ENCODE results near the gene ZNF213.
"Not testable (repeated sequence)": the region's sequence is repeated elsewhere in the genome, so short reads cannot be mapped to it uniquely, and the experiment has no call there.

The ZNF213 gene

GRCh38 chr16:3164121-3164991 lies 29.5 kb downstream of the ZNF213 start:
- in situ Hi-C loops (cut with HindIII; ENCODE audit: low sequenced_read_pairs): no loop called here

- in situ Hi-C loops (cut with HindIII; ENCODE audit: low sequenced_read_pairs): no loop called here
Measured at GRCh38 chr16:3165111-3165822, 30.4 kb downstream of the ZNF213 start.

GRCh38 chr16:3166505-3166886 lies 31.7 kb downstream of the ZNF213 start:
- in situ Hi-C loops (cut with HindIII; ENCODE audit: low sequenced_read_pairs): no loop called here

- in situ Hi-C loops (cut with HindIII; ENCODE audit: low sequenced_read_pairs): not testable (repeated sequence)
Measured at GRCh38 chr16:3168729-3169128, 33.9 kb downstream of the ZNF213 start.

- in situ Hi-C loops (cut with HindIII; ENCODE audit: low sequenced_read_pairs): no loop called here
Measured at GRCh38 chr16:3170440-3171180, 35.8 kb downstream of the ZNF213 start.

- in situ Hi-C loops (cut with HindIII; ENCODE audit: low sequenced_read_pairs): no loop called here
Measured at GRCh38 chr16:3171181-3171854, 36.5 kb downstream of the ZNF213 start.

GRCh38 chr16:3171855-3172593 lies 37.2 kb downstream of the ZNF213 start:
- in situ Hi-C loops (cut with HindIII; ENCODE audit: low sequenced_read_pairs): no loop called here

GRCh38 chr16:3173892-3174617 lies 39.2 kb downstream of the ZNF213 start:
- in situ Hi-C loops (cut with HindIII; ENCODE audit: low sequenced_read_pairs): no loop called here

- in situ Hi-C loops (cut with HindIII; ENCODE audit: low sequenced_read_pairs): no loop called here
Measured at GRCh38 chr16:3174618-3175148, 39.9 kb downstream of the ZNF213 start.

GRCh38 chr16:3175157-3176093 lies 40.6 kb downstream of the ZNF213 start:
- in situ Hi-C loops (cut with HindIII; ENCODE audit: low sequenced_read_pairs): no loop called here

- in situ Hi-C loops (cut with HindIII; ENCODE audit: low sequenced_read_pairs): no loop called here
Measured at GRCh38 chr16:3179651-3180050, 44.8 kb downstream of the ZNF213 start.

- in situ Hi-C loops (cut with HindIII; ENCODE audit: low sequenced_read_pairs): no loop called here
Measured at GRCh38 chr16:3180445-3180878, 45.6 kb downstream of the ZNF213 start.

- in situ Hi-C loops (cut with HindIII; ENCODE audit: low sequenced_read_pairs): not testable (repeated sequence)
Measured at GRCh38 chr16:3182293-3182607, 47.4 kb downstream of the ZNF213 start.

- in situ Hi-C loops (cut with HindIII; ENCODE audit: low sequenced_read_pairs): no loop called here
Measured at GRCh38 chr16:3182608-3183444, 48.0 kb downstream of the ZNF213 start.

GRCh38 chr16:3183445-3184139 lies 48.8 kb downstream of the ZNF213 start:
- in situ Hi-C loops (cut with HindIII; ENCODE audit: low sequenced_read_pairs): no loop called here

GRCh38 chr16:3186946-3187690 lies 52.3 kb downstream of the ZNF213 start:
- in situ Hi-C loops (cut with HindIII; ENCODE audit: low sequenced_read_pairs): no loop called here
